HG02938 (cell line): ENCODE results near the gene FBXL16.
"Not testable (repeated sequence)": the region's sequence is repeated elsewhere in the genome, so short reads cannot be mapped to it uniquely, and the experiment has no call there.

ENCODE experiments used
- ATAC-seq: cut with Tn5 transposase; IDR thresholded peaks from one replicate; pipeline ENCODE4 v1.9.1; 2021; ENCODE audit warnings: mild to moderate bottlenecking, moderate library complexity; ENCODE audit not compliant: unreplicated experiment

Gene FBXL16

GRCh38 chr16:692356-693108 lies 13.1 kb downstream of the FBXL16 start:
- no peak for ATAC-seq

GRCh38 chr16:691242-691641 lies 14.4 kb downstream of the FBXL16 start:
- ATAC-seq: not testable (repeated sequence)

GRCh38 chr16:689175-689897 lies 16.3 kb downstream of the FBXL16 start:
- ATAC-seq: no peak

- no peak for ATAC-seq
Measured at GRCh38 chr16:687499-687898, 18.1 kb downstream of the FBXL16 start.

- ATAC-seq: no peak
Measured at GRCh38 chr16:686459-687260, 18.9 kb downstream of the FBXL16 start.

- no peak for ATAC-seq
Measured at GRCh38 chr16:685967-686366, 19.6 kb downstream of the FBXL16 start.

GRCh38 chr16:684961-685696 lies 20.5 kb downstream of the FBXL16 start:
- ATAC-seq: no peak

- ATAC-seq: peak; percentile 54
Measured at GRCh38 chr16:684071-684794, 21.4 kb downstream of the FBXL16 start, which contains the start of gene JMJD8. Gene JMJD8 (minus strand): TSS chr16:684334. CDS start chr16:684319, 15 bp downstream.

GRCh38 chr16:683396-684070 lies 22.1 kb downstream of the FBXL16 start:
- peak; percentile 6 for ATAC-seq

GRCh38 chr16:682493-683395 lies 22.9 kb downstream of the FBXL16 start:
- ATAC-seq: no peak

GRCh38 chr16:681746-682427 lies 23.7 kb downstream of the FBXL16 start:
- no peak for ATAC-seq

GRCh38 chr16:680967-681745 lies 24.4 kb downstream of the FBXL16 start:
- ATAC-seq: no peak

- ATAC-seq: no peak
Measured at GRCh38 chr16:680625-680945, 25.0 kb downstream of the FBXL16 start.

- ATAC-seq: no peak
Measured at GRCh38 chr16:679814-680624, 25.6 kb downstream of the FBXL16 start, which contains the start of gene STUB1. Gene STUB1 (plus strand): TSS chr16:680410. CDS start chr16:680526, 116 bp downstream.

GRCh38 chr16:678858-679813 lies 26.5 kb downstream of the FBXL16 start:
- no peak for ATAC-seq
